DOHH2 (cell line): ENCODE measurements around the gene UBL4A.

ENCODE experiments used
- H3F3A ChIP-seq: fragments of 200-600 bp; sonication (generic), shearing (Covaris generic); 2 replicates; pipeline ENCODE4 v1.6.0; 2016; ENCODE audit warnings: antibody characterized with exemption, mild to moderate bottlenecking; ENCODE audit not compliant: control insufficient read depth, insufficient read depth
- H3K27ac ChIP-seq: fragments of 200-600 bp; sonication (generic); 2 replicates; pipeline ENCODE4 v1.5.1; 2014; ENCODE audit warnings: low read depth, mild to moderate bottlenecking, low read length, moderate library complexity
- H3K27me3 ChIP-seq: fragments of 200-600 bp; sonication (generic); 2 replicates; pipeline ENCODE4 v1.6.1; 2014; ENCODE audit warnings: mild to moderate bottlenecking, low read length, mixed read lengths; ENCODE audit not compliant: control insufficient read depth
- H3K36me3 ChIP-seq: fragments of 200-600 bp; sonication (generic); 2 replicates; pipeline ENCODE4 v1.6.1; 2014; ENCODE audit warnings: mild to moderate bottlenecking, low read length, moderate library complexity, mixed read lengths; ENCODE audit not compliant: control insufficient read depth
- H3K4me1 ChIP-seq: fragments of 200-600 bp; sonication (generic); 2 replicates; pipeline ENCODE4 v1.6.1; 2014; ENCODE audit warnings: mild to moderate bottlenecking, low read length, mixed read lengths; ENCODE audit not compliant: control insufficient read depth
- H3K4me2 ChIP-seq: fragments of 200-600 bp; sonication (generic); 2 replicates; pipeline ENCODE4 v1.6.0; 2014; ENCODE audit warnings: mild to moderate bottlenecking, low read length, moderate library complexity
- H3K4me3 ChIP-seq: fragments of 200-600 bp; sonication (generic); 2 replicates; pipeline ENCODE4 v1.5.1; 2014; ENCODE audit warnings: mild to moderate bottlenecking, low read length, mixed read lengths
- H3K79me2 ChIP-seq: fragments of 200-600 bp; sonication (generic); 2 replicates; pipeline ENCODE4 v1.6.1; 2014; ENCODE audit warnings: mild to moderate bottlenecking, low read length, mixed read lengths; ENCODE audit not compliant: control insufficient read depth
- H3K9me2 ChIP-seq: fragments of 200-600 bp; sonication (generic); replicated peaks from 2 replicates; pipeline ENCODE4 v1.6.1; 2014; ENCODE audit warnings: mild to moderate bottlenecking, low read length, mixed read lengths; ENCODE audit not compliant: control insufficient read depth
- H3K9me3 ChIP-seq: fragments of 200-600 bp; sonication (generic); 2 replicates; pipeline ENCODE4 v1.6.1; 2014; ENCODE audit warnings: antibody characterized with exemption, low read length, mixed read lengths; ENCODE audit not compliant: control insufficient read depth, insufficient read depth
- H4K20me1 ChIP-seq: fragments of 200-600 bp; sonication (generic); 2 replicates; pipeline ENCODE4 v1.6.0; 2014; ENCODE audit warnings: low read depth, mild to moderate bottlenecking, antibody characterized with exemption, low read length, moderate library complexity; ENCODE audit not compliant: control insufficient read depth, insufficient read depth
- CTCF ChIP-seq: fragments of 200-600 bp; sonication (generic); IDR thresholded peaks from one replicate; pipeline ENCODE4 v1.5.1; 2014; ENCODE audit warnings: antibody characterized with exemption, mild to moderate bottlenecking, low read depth, low read length; ENCODE audit not compliant: poor library complexity, severe bottlenecking
- EZH2phosphoT487 ChIP-seq: fragments of 200-600 bp; sonication (generic); IDR thresholded peaks from 2 replicates; pipeline ENCODE4 v1.6.1; 2017; ENCODE audit warnings: borderline replicate concordance, mild to moderate bottlenecking, antibody characterized with exemption, low read length, moderate library complexity, mixed read lengths

Gene UBL4A

GRCh38 chrX:154436983-154437752 lies 49.2 kb downstream of the UBL4A start, which contains the start of gene GDI1:
Gene GDI1, plus strand, starts transcription at chrX:154437154. Its CDS starts 101 bp downstream, at chrX:154437255.
- peaks cover 10% of the 10 kb centered on the region for H3K36me3 ChIP-seq
- TF ChIP-seq EZH2phosphoT487 (no peak), CTCF (no peak)
- H3K4me2 ChIP-seq, result peak within 1 kb of the TSS; percentile 83
- H3K27ac ChIP-seq, result no peak within 1 kb of the TSS
- H4K20me1 ChIP-seq, result no peaks in the 10 kb centered on the region
- no peaks in the 10 kb centered on the region for H3K27me3 ChIP-seq
- H3K9me3 ChIP-seq, result no peaks in the 10 kb centered on the region
- H3K4me3 ChIP-seq, result peak within 1 kb of the TSS; percentile 80
- H3K4me1 ChIP-seq, result peaks cover 12% of the 10 kb centered on the region
- no peaks in the 10 kb centered on the region for H3F3A ChIP-seq
- H3K9me2 ChIP-seq, result no peaks in the 10 kb centered on the region
- peaks cover 23% of the 10 kb centered on the region for H3K79me2 ChIP-seq

- Histone ChIP-seq H3K27ac (no peak overlapping the region), H3K79me2 (peaks cover 23% of the 10 kb centered on the region), H3K4me3 (peak overlapping the region; percentile 80), H3F3A (no peaks in the 10 kb centered on the region), H3K9me2 (no peaks in the 10 kb centered on the region), H3K36me3 (peaks cover 10% of the 10 kb centered on the region), H3K4me2 (peak overlapping the region; percentile 83), H4K20me1 (no peaks in the 10 kb centered on the region), H3K9me3 (no peaks in the 10 kb centered on the region), H3K27me3 (no peaks in the 10 kb centered on the region), H3K4me1 (peaks cover 12% of the 10 kb centered on the region)
- no peak for TF ChIP-seq EZH2phosphoT487
- no peak for TF ChIP-seq CTCF
Measured at GRCh38 chrX:154436374-154436982, 49.9 kb downstream of the UBL4A start.

- Histone ChIP-seq H3K27ac (no peak overlapping the region), H3K4me3 (no peak overlapping the region), H3K79me2 (peaks cover 28% of the 10 kb centered on the region), H3K4me1 (peaks cover 12% of the 10 kb centered on the region), H3K9me3 (no peaks in the 10 kb centered on the region), H3F3A (no peaks in the 10 kb centered on the region), H3K4me2 (no peak overlapping the region), H3K36me3 (peaks cover 10% of the 10 kb centered on the region), H3K9me2 (no peaks in the 10 kb centered on the region), H4K20me1 (no peaks in the 10 kb centered on the region), H3K27me3 (no peaks in the 10 kb centered on the region)
- no peak for TF ChIP-seq CTCF
- no peak for TF ChIP-seq EZH2phosphoT487
Measured at GRCh38 chrX:154435171-154435733, 51.2 kb downstream of the UBL4A start.
